ENCODE results near the gene SPI1.

DNA sequence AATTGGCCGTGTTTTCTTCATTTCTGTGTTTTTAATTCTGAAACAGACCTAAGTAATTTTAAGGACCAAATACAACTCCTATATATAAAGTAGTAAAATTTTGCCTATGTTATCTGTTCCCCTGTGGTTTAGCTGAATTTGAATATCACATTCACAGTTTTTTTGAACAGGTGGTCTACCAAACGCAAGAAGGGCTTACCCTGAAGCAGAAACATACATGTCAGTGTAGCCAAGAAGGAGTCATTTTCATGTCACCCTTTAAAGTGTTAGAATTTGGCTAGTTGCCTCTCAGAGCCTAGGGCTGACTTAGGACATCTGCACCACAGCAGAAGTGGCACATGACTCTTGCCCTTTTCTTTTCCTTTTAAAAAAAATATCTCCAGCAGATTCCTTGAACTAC lies 60.2 kb downstream of the SPI1 start:
- TF ChIP-seq, protein P1, sequence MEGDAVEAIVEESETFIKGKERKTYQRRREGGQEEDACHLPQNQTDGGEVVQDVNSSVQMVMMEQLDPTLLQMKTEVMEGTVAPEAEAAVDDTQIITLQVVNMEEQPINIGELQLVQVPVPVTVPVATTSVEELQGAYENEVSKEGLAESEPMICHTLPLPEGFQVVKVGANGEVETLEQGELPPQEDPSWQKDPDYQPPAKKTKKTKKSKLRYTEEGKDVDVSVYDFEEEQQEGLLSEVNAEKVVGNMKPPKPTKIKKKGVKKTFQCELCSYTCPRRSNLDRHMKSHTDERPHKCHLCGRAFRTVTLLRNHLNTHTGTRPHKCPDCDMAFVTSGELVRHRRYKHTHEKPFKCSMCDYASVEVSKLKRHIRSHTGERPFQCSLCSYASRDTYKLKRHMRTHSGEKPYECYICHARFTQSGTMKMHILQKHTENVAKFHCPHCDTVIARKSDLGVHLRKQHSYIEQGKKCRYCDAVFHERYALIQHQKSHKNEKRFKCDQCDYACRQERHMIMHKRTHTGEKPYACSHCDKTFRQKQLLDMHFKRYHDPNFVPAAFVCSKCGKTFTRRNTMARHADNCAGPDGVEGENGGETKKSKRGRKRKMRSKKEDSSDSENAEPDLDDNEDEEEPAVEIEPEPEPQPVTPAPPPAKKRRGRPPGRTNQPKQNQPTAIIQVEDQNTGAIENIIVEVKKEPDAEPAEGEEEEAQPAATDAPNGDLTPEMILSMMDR (conservative IDR thresholded peaks at IDR 0.05; ENCODE audit: low read depth, low read length): no peak
- no peak for TF ChIP-seq EZH2 (IDR thresholded peaks at IDR 0.05; ENCODE audit: low read length, unreplicated experiment)

Measured in PC-3 (cell line).